ENCODE results near the gene ZNF408. TPM values are rescaled to one million over a fixed set of nuclear protein-coding genes. Genes with fewer than 3 reads are reported as not detected.

Gene ZNF408
- total and polyA plus RNA-seq, 2 experiments from 2014 or later: 7.8 to 10.7 TPM

GRCh38 chr11:46745995-46746394 lies 45.2 kb downstream of the ZNF408 start:
- no peak overlapping the region for H3K4me3 ChIP-seq
- no peaks in the 10 kb centered on the region for H3K36me3 ChIP-seq (replicated peaks; ENCODE audit: insufficient read depth, low read depth)
- 93% methylated on average over 3 of the region's 3 CpGs for WGBS (ENCODE audit: low lambda C conversion rate, missing lambda C conversion rate)
- H4K20me1 ChIP-seq (ENCODE audit: insufficient read depth, poor library complexity, severe bottlenecking): no peaks in the 10 kb centered on the region
- H3K27ac ChIP-seq: no peak overlapping the region
- H3K79me2 ChIP-seq: no peaks in the 10 kb centered on the region
- H3K9me2 ChIP-seq (replicated peaks; ENCODE audit: insufficient read depth): no peaks in the 10 kb centered on the region
- no peak overlapping the region for H2AFZ ChIP-seq
- DNase-seq (ENCODE audit: low spot score): no peak
- H3K9me3 ChIP-seq (ENCODE audit: low read depth): no peaks in the 10 kb centered on the region
- H3K4me1 ChIP-seq (ENCODE audit: insufficient read depth): peaks cover 3% of the 10 kb centered on the region
- no peaks in the 10 kb centered on the region for H3K27me3 ChIP-seq
- H3K4me2 ChIP-seq: no peak overlapping the region
- TF ChIP-seq EZH2 (IDR thresholded peaks at IDR 0.05; ENCODE audit: borderline replicate concordance): no peak
- TF ChIP-seq, protein P1, sequence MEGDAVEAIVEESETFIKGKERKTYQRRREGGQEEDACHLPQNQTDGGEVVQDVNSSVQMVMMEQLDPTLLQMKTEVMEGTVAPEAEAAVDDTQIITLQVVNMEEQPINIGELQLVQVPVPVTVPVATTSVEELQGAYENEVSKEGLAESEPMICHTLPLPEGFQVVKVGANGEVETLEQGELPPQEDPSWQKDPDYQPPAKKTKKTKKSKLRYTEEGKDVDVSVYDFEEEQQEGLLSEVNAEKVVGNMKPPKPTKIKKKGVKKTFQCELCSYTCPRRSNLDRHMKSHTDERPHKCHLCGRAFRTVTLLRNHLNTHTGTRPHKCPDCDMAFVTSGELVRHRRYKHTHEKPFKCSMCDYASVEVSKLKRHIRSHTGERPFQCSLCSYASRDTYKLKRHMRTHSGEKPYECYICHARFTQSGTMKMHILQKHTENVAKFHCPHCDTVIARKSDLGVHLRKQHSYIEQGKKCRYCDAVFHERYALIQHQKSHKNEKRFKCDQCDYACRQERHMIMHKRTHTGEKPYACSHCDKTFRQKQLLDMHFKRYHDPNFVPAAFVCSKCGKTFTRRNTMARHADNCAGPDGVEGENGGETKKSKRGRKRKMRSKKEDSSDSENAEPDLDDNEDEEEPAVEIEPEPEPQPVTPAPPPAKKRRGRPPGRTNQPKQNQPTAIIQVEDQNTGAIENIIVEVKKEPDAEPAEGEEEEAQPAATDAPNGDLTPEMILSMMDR (IDR thresholded peaks at IDR 0.05; ENCODE audit: poor library complexity): no peak
- no peak for TF ChIP-seq EZH2phosphoT487 (IDR thresholded peaks at IDR 0.05; ENCODE audit: low read depth, severe bottlenecking, unreplicated experiment)

GRCh38 chr11:46747150-46747549 lies 46.3 kb downstream of the ZNF408 start:
- WGBS (ENCODE audit: low lambda C conversion rate, missing lambda C conversion rate): 98% methylated on average over 6 of the region's 6 CpGs
- Histone ChIP-seq H3K4me2 (no peak overlapping the region), H3K27me3 (no peaks in the 10 kb centered on the region), H3K4me1 (ENCODE audit: insufficient read depth) (peaks cover 3% of the 10 kb centered on the region), H3K4me3 (no peak overlapping the region), H3K36me3 (replicated peaks; ENCODE audit: insufficient read depth, low read depth) (no peaks in the 10 kb centered on the region), H2AFZ (no peak overlapping the region), H4K20me1 (ENCODE audit: insufficient read depth, poor library complexity, severe bottlenecking) (no peaks in the 10 kb centered on the region), H3K9me2 (replicated peaks; ENCODE audit: insufficient read depth) (no peaks in the 10 kb centered on the region), H3K79me2 (no peaks in the 10 kb centered on the region), H3K9me3 (ENCODE audit: low read depth) (no peaks in the 10 kb centered on the region), H3K27ac (no peak overlapping the region)
- TF ChIP-seq, protein P1 (IDR thresholded peaks at IDR 0.05; ENCODE audit: poor library complexity): no peak
- TF ChIP-seq EZH2phosphoT487 (IDR thresholded peaks at IDR 0.05; ENCODE audit: low read depth, severe bottlenecking, unreplicated experiment) (no peak), EZH2 (IDR thresholded peaks at IDR 0.05; ENCODE audit: borderline replicate concordance) (no peak)
- no peak for DNase-seq (ENCODE audit: low spot score)

Small RNA genes within 50 kb of the gene (microRNA-seq; reads per million reads assigned to microRNA genes)
- 1.8 reads per million for gene MIR5582

Small RNA genes within 50 kb of the gene (small RNA-seq; reads per million reads assigned to genes)
- not detected for gene MIR5582

Other genes starting within 250 kb of the ZNF408 start
- gene AMBRA1, start 107.0 kb upstream of the ZNF408 start, total RNA-seq: 19.1 and 31.2 TPM in 2 replicates
- gene AMBRA1, start 107.0 kb upstream of the ZNF408 start, polyA plus RNA-seq: 7.2 and 8.3 TPM in 2 replicates
- 4.5 and 6.5 TPM in 2 replicates for gene HARBI1, start 83.8 kb upstream of the ZNF408 start, total RNA-seq
- 3.7 and 4.4 TPM in 2 replicates for gene HARBI1, start 83.8 kb upstream of the ZNF408 start, polyA plus RNA-seq
- 60.8 and 89.6 TPM in 2 replicates for gene ATG13, start 83.5 kb upstream of the ZNF408 start, total RNA-seq
- 50.9 and 54.9 TPM in 2 replicates for gene ATG13, start 83.5 kb upstream of the ZNF408 start, polyA plus RNA-seq
- gene ARHGAP1, start 412 bp upstream of the ZNF408 start, total RNA-seq: 19.6 and 23.4 TPM in 2 replicates
- gene ARHGAP1, start 412 bp upstream of the ZNF408 start, polyA plus RNA-seq: 56.0 and 62.8 TPM in 2 replicates
- 79.7 and 85.9 TPM in 2 replicates for gene F2, start 18.2 kb downstream of the ZNF408 start, total RNA-seq
- gene F2, start 18.2 kb downstream of the ZNF408 start, polyA plus RNA-seq: 96.2 and 111 TPM in 2 replicates
- gene CKAP5, start 145.2 kb downstream of the ZNF408 start, total RNA-seq: 43.5 and 53.3 TPM in 2 replicates
- gene CKAP5, start 145.2 kb downstream of the ZNF408 start, polyA plus RNA-seq: 21.9 and 23.7 TPM in 2 replicates
- 7.1 and 8.0 TPM in 2 replicates for gene LRP4, start 217.5 kb downstream of the ZNF408 start, total RNA-seq
- 6.4 and 8.0 TPM in 2 replicates for gene LRP4, start 217.5 kb downstream of the ZNF408 start, polyA plus RNA-seq
- gene CSTPP1, start 235.7 kb downstream of the ZNF408 start, total RNA-seq: 21.9 and 23.0 TPM in 2 replicates
- 44.3 and 48.4 TPM in 2 replicates for gene CSTPP1, start 235.7 kb downstream of the ZNF408 start, polyA plus RNA-seq